GM18526 (cell line): ENCODE measurements around the gene GNG13.

Experiments
- POLR2A ChIP-seq: IDR thresholded peaks from 3 replicates; pipeline ENCODE4 v1.6.1; 2011; ENCODE audit not compliant: insufficient read length; ENCODE audit errors: extremely low read depth

GNG13 gene

DNA sequence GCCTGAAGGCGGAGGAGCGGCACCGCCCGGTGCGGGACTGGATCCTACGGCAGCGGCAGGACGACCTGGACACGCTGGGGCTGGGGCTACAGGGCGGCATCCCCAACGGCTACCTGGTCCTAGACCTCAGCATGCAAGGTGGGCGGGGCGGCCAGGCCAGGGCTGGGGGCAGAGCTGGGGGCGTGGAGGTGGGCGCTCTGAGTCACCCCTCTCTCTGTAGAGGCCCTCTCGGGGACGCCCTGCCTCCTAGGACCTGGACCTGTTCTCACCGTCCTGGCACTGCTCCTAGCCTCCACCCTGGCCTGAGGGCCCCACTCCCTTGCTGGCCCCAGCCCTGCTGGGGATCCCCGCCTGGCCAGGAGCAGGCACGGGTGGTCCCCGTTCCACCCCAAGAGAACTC lies 32.1 kb downstream of the GNG13 start:
- TF ChIP-seq POLR2A: no peak

DNA sequence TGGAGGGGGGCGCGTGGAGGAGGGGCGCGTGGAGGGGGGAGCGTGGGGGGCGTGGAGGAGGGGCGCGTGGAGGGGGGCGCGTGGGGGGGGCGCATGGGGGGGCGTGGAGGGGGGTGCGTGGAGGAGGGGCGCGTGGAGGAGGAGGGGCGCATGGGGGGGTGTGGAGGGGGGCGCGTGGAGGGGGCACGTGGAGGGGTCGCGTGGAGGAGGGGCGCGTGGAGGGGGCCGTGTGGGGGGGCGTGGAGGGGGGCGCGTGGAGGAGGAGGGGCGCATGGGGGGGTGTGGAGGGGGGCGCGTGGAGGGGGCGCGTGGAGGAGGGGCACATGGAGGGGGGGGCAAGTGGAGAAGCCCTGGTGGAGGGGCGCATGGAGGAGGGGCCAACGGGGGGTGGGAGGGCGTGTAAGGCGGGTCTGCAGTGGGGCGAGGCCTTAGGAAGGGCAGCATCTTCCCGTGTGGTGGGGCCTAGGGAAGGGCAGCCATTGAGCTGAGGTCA lies 32.7 kb downstream of the GNG13 start:
- TF ChIP-seq POLR2A: no peak

DNA sequence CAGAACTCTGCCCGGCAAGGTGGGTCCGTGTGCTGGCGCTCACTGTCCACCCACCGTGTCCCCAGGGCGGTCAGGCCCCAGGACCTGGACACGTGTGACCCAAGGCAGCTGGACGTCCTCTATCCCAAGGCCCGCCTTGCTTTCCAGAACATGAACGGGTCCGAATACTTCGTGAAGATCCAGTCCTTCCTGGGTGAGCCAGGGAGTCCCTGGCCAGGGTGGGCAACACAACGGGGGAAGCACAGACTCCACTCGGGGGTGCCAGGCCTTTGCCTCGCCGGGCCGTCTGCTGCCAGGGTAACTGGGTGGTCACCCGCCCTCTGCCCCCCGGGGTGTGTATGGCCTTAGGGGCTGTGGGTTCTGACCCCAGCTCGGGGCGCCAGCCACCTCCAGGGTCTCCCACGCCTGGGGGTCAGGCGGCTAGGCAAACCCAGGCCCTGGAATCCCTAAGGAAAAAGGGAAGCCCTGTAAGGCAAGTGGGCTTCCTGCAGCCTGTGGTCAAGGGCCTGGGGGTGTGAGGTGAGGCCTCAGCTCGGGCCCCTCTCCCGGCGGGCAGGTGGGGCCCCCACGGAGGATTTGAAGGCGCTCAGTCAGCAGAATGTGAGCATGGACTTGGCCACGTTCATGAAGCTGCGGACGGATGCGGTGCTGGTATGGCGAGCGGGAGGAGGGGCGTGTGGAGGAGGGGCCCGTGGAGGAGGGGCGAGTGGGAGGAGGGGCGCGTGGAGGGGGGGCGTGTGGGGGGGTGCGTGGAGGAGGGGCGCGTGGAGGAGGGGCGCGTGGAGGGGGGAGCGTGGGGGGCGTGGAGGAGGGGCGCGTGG lies 33.5 kb downstream of the GNG13 start:
- no peak for TF ChIP-seq POLR2A

DNA sequence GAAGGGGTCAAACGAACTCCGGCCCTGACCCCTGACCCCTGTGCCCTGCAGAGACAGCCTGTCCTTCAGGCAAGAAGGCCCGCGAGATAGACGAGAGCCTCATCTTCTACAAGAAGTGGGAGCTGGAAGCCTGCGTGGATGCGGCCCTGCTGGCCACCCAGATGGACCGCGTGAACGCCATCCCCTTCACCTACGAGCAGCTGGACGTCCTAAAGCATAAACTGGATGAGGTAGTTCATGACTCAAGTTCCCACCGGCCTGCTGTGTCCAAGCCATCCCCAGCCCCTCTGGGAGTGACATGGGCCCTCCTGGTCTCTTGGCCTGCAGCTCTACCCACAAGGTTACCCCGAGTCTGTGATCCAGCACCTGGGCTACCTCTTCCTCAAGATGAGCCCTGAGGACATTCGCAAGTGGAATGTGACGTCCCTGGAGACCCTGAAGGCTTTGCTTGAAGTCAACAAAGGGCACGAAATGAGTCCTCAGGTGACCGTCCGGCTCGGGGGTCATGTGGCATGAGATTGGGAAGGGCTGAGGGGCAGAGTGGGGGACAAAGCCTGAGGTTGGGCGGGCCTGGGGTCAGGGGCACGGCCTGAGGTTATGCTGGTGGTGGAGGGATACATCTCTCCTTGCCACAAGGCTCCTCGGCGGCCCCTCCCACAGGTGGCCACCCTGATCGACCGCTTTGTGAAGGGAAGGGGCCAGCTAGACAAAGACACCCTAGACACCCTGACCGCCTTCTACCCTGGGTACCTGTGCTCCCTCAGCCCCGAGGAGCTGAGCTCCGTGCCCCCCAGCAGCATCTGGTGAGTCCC lies 34.3 kb downstream of the GNG13 start:
- no peak for TF ChIP-seq POLR2A

DNA sequence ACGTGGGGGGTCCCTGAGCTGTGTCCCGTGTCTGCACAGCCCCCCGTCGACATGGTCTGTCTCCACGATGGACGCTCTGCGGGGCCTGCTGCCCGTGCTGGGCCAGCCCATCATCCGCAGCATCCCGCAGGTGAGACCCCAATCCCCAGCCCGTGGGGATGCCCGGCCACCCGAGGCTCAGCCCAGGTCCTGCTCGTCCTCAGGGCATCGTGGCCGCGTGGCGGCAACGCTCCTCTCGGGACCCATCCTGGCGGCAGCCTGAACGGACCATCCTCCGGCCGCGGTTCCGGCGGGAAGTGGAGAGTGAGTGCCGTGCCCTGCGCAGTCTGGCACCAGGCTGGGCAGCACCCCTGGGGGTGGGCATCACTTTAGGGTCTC lies 35.1 kb downstream of the GNG13 start:
- TF ChIP-seq POLR2A: no peak

DNA sequence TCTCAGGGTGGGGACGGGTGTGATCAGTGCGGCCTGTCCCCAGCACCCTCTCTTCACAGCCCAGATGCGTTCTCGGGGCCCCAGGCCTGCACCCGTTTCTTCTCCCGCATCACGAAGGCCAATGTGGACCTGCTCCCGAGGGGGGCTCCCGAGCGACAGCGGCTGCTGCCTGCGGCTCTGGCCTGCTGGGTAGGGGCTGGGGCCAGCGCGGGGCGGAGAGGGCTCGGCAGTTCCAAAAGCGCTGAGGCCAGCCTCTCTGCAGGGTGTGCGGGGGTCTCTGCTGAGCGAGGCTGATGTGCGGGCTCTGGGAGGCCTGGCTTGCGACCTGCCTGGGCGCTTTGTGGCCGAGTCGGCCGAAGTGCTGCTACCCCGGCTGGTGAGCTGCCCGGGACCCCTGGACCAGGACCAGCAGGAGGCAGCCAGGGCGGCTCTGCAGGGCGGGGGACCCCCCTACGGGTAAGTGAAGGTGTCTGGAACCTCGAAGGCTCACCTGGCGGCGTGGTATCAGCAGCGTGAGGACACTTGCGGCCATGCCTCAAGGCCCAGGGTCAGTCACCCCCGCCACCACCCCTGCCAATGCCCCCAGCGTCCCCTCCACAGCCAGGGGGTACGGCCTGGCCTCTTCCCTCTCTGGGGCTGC lies 35.6 kb downstream of the GNG13 start:
- TF ChIP-seq POLR2A: no peak

DNA sequence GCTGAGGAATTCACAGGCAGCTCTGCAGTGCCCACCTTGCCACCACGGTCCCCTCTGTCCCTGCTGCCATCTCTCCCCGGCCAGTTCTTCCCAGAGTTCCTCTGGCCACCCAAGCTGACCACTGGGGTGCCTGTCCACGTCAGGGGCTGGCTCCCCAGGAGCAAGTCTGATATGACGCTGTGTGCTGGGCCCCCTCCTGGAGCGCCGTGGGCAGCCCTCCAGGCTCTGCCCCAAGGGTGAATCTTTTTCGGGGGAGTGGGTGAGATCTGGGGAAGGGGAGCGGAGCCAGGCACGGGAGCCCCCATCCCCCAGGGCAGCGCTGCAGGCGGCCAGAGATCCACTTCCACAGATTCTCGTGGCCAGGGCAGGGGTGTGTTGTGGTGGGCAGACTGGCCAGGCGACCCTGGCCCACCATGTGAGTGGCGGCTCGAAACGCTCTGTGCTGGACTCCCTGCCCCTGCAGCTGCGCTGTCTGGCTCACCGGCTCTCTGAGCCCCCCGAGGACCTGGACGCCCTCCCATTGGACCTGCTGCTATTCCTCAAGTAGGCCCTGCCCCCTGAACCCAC lies 36.3 kb downstream of the GNG13 start:
- no peak for TF ChIP-seq POLR2A

DNA sequence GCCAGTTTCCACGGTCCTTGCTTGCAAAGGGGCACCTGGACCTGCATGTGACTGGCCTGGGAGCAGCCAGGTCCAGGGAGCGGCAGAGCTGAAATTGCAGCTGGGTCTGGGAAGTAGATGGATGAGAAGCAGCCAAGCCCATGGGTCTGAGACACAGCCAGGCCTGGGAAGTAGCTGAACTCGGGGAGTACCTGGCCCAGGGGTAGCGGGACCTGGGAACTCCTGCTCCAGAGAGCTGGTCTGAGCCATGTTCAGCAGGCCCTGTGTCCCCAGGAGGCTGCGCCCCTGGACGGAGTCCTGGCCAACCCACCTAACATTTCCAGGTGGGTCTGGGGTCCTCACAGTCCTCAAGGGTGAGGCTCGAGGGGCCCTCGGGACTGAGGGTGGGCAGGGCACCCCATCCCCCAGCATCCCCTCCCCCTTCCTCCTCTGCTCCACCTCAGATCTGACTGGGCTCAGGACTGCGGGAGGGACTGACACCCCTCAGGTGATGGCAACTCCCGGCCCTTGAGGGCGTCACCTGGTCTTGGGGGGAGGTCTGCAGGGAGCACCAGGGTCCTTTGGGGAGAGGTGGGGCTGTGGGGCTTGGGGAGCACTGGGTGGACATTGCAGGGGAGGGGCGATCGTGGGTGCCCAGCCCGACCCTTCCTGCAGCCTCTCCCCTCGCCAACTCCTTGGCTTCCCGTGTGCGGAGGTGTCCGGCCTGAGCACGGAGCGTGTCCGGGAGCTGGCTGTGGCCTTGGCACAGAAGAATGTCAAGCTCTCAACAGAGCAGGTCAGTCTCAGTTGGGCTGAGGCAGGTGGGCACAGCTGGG lies 37.0 kb downstream of the GNG13 start:
- TF ChIP-seq POLR2A: no peak

DNA sequence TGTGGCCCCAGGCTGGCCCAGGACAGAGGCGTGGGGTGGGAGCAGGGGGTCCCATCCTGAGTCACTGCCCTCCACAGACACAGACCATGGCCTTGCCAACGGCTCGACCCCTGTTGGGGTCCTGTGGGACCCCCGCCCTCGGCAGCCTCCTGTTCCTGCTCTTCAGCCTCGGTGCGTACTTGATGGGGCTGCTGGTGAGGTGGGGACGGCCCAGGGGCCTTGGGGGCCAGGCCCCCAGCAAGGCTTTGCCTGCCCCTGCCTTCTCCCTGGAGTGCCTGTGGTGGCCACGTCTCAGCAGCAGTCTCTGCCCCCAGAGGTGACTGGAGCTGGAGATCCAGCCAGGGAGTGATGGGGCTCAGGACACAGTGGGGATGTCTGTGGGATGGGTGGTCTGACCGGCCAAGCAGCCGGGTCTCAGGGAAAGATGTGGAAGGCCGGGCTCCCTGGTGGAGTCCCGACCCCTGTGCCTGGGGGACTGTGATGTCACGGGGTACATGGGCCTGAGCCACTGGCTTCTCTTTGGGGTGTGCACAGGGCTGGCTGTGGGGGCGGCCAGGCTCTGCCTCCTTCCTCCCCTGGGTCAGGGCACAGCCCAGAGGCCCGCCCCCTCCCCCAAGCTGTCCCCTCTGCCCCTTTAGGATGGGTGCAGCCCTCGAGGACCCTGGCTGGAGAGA lies 37.8 kb downstream of the GNG13 start:
- no peak for TF ChIP-seq POLR2A

DNA sequence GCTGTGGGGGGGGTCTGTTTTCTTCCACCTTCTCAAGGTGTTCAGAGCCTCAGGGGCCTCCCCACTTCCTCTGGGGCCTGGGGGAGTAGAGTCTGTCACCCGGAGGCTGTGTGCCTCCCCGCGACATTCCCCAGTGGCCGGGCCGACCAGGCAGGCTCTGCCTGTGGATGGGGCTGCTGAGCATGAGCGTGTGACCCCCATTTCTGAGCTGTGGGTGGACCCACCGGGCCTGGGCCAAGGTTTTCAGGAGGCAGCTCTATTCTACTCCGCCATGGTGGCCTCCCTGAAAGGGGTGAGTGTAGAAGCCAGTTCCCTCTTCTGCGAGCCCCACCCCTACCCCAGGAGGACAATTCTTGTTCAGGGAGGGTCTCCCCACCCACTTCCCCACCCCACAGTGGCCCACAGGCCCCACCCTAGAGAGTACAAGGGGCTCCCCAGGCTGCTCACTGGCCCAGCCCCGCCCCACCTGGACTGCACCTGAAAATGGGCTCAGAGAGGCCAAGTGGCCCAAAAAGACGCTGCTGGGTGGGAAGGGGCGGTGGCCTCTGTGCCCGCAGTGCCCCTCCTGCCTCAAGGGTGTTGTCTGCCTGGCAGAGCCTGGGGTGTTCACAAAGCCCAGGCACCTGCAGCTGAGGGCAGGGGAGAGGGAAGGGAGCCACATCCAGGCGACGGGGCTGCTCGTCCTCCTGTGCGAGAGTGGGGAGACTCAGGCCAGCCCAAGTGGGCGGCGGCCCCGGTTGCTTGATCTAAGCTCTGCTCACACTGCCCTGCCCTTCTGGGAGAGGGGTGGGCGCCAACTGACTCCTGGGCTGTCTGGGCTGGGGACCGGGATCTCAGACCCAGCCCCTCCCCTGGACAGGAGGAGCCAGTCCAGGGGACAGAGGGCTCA lies 38.7 kb downstream of the GNG13 start:
- no peak for TF ChIP-seq POLR2A

DNA sequence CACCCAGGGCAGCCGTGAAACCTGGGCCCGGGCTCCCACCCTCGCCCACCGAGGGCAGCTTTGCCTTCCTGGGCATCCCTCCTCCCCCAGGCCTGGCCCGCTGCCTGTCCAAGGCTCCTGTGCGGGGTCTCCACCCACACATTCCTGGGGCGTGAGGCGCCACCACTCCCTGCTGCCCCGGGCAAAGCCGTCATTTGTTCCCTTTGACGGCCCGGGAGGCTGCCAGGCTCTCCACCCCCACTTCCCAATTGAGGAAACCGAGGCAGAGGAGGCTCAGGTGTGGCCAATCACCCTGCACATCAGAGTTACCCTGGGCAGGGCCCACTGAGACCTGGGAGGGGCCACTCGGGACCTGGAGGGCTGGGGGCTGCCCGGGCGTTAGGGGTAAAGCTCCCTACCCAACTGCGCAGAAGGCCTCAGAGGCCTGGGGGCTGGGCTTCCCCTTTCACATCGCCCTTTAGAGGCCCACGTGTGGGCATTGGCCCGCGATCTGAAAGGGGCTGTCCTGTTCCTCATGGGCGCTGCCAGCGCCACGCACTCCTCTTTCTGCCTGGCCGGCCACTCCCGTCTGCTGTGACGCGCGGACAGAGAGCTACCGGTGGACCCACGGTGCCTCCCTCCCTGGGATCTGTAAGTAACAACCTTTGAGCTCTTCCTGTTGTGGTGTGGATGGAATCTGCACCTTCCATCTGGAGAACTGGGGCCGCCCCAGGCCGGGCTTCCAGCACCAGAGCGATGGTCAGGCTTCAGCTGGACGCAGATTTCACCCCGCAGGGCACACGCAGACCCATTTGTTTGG lies 39.8 kb downstream of the GNG13 start, which contains the start of gene MSLN:
Gene MSLN (plus strand): TSS at position 190 of the 799 bp plus-strand sequence. CDS start 1,947 bp downstream, outside the sequence.
- no peak for TF ChIP-seq POLR2A

DNA sequence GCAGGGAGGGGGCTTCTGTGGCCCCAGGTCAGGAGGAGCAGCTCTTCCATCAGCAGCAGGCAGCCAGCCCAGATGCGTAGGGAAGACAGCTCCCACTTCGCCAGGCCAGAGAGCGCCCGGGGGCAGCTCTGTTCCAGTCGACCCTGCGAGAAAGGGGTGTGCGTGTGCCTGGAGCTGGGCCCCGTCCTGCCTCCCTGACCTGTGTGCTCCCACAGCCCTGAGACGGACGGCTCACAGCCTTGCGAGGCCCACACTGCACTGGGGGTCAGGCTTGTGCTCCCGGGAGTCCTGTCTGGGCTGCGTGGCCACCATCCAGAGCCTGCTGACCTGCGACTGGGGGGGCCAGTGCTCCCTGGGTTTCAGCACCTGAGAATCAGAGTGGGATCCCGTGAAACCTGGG lies 40.5 kb downstream of the GNG13 start:
- no peak for TF ChIP-seq POLR2A
